Transverse colon (tissue), 4 donors: Measurements from ENCODE around the gene OLFML2A. TPM values are rescaled to one million over a fixed set of nuclear protein-coding genes. Genes with fewer than 3 reads are reported as not detected.
"Not testable (repeated sequence)": the region's sequence is repeated elsewhere in the genome, so short reads cannot be mapped to it uniquely, and the experiment has no call there.

Experiments used
- DNase-seq: peaks from one replicate; pipeline ENCODE4 v3.0.0-alpha.2; 2019
- H3K27ac ChIP-seq, 4 donors: fragments of 200-600 bp; sonication (generic); 2 replicates each; pipeline ENCODE4 v1.5.1; 2016 to 2018; ENCODE audit warnings: inconsistent platforms in 4 of 4
- H3K27me3 ChIP-seq: fragments of 200-600 bp; sonication (generic); 2 replicates; pipeline ENCODE4 v1.5.1; 2017; ENCODE audit warnings: inconsistent platforms
- H3K36me3 ChIP-seq, 4 donors: fragments of 200-600 bp; sonication (generic); 2 replicates each; pipeline ENCODE4 v1.5.1; 2017 to 2019; ENCODE audit warnings: inconsistent platforms in 4 of 4
- H3K4me1 ChIP-seq, 4 donors: fragments of 200-600 bp; sonication (generic); 2 replicates each; pipeline ENCODE4 v1.5.1; 2017 to 2020; ENCODE audit warnings: inconsistent platforms in 4 of 4
- H3K4me3 ChIP-seq, 4 donors: fragments of 200-600 bp; sonication (generic); 1 replicate in 1 of 4; 2 replicates in 3 of 4; pipeline versions ENCODE4 v1.5.1 to v1.6.1; 2017 to 2019; ENCODE audit warnings: inconsistent platforms in 4 of 4
- H3K9me3 ChIP-seq, 2 donors: fragments of 200-600 bp; sonication (generic); 2 replicates each; pipeline ENCODE4 v1.5.1; 2017 to 2019; ENCODE audit warnings: inconsistent platforms in 2 of 2
- EP300 ChIP-seq: sonication (generic); formaldehyde crosslinking; IDR thresholded peaks from one replicate; pipeline ENCODE4 v1.6.1; 2017; ENCODE audit warnings: antibody characterized with exemption, low read depth
- POLR2A ChIP-seq: fragments of 450-650 bp; IDR thresholded peaks from one replicate; pipeline ENCODE4 v1.6.1; 2016; ENCODE audit warnings: antibody characterized with exemption, mild to moderate bottlenecking, moderate library complexity
- POLR2AphosphoS5 ChIP-seq, 3 donors: sonication (generic); formaldehyde crosslinking; IDR thresholded peaks; one replicate each; pipeline ENCODE4 v1.6.1; 2016; ENCODE audit warnings: antibody characterized with exemption in 3 of 3
- WGBS, 2 donors: methylation state at CpG; one replicate each; pipeline ENCODE4 v1.1.5; 2018; ENCODE audit warnings: low coverage in 1 of 2; 5-methylcytosine and 5-hydroxymethylcytosine counted together
- in situ Hi-C, 4 donors: fragments of 200-750 bp; cut with MboI; loops; one replicate each; pipeline versions ENCODE4 v1.15.0 to v1.15.1; 2017; ENCODE audit warnings: low sequenced_read_pairs in 3 of 4, low pct_ligation_motif_present in 1 of 4, low pct_unique_long_range_greater_than_20kb in 1 of 4
- intact Hi-C: fragments of 100-400 bp; cut with DNase I; formaldehyde crosslinking; loops from one replicate; pipeline ENCODE4 v1.15.1; 2023; ENCODE audit warnings: low total_unique reads
- total RNA-seq, 4 donors: library from RNA; depleted of rRNA; stranded (reverse); fragments of >200 nt; gene quantifications; one replicate each; pipeline ENCODE4 v1.1.0, GENCODE V29; 2016
- TF ChIP-seq, protein P1 (sequence below), 5 experiments: fragments of 200-600 bp in 3 of 5; fragments of 450-650 bp in 2 of 5; sonication (generic) in 3 of 5; IDR thresholded peaks; 1 replicate in 2 of 5; 2 replicates in 3 of 5; pipeline ENCODE4 v1.5.1; 2016 to 2017; ENCODE audit warnings: antibody characterized with exemption in 5 of 5, inconsistent platforms in 3 of 5, mild to moderate bottlenecking in 2 of 5, moderate library complexity in 1 of 5

OLFML2A gene
- total RNA-seq, 4 donors from 2014 or later, result 9.4 to 59.1 (median 16.0) TPM

DNA sequence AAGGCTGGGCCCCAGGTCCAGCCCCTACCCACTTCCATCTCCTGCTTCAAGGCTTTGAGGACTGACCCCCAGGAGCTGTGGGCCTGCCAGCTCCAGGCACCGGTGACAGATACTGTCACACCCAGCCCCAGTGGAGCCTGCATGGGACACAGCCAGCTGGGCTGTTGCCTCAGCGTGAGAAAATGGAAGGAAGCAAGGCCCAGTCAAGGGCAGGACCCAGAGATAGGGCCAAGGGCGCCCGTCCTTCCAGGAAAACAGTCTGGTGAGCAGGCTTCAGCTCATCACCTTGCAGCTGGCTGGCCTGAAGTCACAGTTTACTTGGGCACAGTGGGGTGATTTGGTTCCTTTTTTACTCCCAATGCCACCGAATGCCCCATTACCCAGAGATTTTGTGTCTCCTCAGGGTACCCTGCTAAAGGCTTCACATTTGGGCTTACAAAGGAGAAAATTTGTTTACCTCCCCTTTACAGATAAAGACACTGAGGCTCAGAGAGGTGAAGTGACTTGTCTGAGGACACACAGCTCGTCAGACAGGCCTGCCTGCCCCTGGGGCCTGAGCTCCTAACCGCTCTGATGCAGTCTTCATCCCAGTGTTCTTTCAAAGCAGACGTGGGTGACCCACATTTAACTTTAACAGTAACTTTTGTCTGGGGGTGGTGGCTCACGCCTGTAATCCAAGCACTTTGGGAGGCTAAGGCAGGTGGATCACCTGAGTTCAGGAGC is 54.9 kb downstream of the OLFML2A start:
- 78% methylated on average over 9 of the region's 9 CpGs; no CpG with 5 or more reads in 1 of the 2 donors for WGBS, 2 donors
- H3K27me3 ChIP-seq, result no peaks in the 10 kb centered on the region
- H3K27ac ChIP-seq, result peak overlapping the region; percentile 63 to 84 (median 72)
- no peaks in the 10 kb centered on the region for H3K36me3 ChIP-seq
- intact Hi-C loops (no loop called here), in situ Hi-C loops (no loop called here)
- DNase-seq, result no peak
- TF ChIP-seq POLR2A (no peak), POLR2AphosphoS5 (IDR thresholded peaks at IDR 0.05) (no peak), EP300 (no peak)
- TF ChIP-seq, protein P1, sequence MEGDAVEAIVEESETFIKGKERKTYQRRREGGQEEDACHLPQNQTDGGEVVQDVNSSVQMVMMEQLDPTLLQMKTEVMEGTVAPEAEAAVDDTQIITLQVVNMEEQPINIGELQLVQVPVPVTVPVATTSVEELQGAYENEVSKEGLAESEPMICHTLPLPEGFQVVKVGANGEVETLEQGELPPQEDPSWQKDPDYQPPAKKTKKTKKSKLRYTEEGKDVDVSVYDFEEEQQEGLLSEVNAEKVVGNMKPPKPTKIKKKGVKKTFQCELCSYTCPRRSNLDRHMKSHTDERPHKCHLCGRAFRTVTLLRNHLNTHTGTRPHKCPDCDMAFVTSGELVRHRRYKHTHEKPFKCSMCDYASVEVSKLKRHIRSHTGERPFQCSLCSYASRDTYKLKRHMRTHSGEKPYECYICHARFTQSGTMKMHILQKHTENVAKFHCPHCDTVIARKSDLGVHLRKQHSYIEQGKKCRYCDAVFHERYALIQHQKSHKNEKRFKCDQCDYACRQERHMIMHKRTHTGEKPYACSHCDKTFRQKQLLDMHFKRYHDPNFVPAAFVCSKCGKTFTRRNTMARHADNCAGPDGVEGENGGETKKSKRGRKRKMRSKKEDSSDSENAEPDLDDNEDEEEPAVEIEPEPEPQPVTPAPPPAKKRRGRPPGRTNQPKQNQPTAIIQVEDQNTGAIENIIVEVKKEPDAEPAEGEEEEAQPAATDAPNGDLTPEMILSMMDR (IDR thresholded peaks at IDR 0.05), result no peak
- no peak overlapping the region for H3K4me3 ChIP-seq
- H3K9me3 ChIP-seq, result no peaks in the 10 kb centered on the region
- H3K4me1 ChIP-seq, result peaks cover 12 to 23% (median 17%) of the 10 kb centered on the region in 4 donors

DNA sequence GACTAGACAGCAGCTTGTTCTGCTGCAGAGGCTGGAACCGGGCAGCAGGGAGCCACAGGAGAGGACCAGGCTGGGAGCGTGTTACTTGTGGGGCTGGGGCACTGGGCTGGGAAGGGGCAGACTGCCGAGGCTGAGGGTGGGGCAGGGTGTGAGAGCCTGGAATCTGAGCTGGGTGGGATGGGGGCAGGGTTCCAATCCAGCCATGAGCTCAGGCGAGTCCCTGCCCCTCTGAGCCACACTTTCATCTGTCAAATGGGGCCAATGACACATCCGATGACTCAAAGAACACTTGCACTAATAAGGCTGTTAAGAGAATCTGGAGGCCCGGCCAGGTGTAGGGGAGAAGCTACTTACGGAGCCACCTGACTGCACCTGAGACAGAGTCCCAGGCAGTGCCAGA is 57.7 kb downstream of the OLFML2A start:
- in situ Hi-C loops, result no loop called here
- WGBS, 2 donors, result 47% methylated on average over 6 of the region's 7 CpGs; no CpG with 5 or more reads in 1 of the 2 donors
- DNase-seq, result no peak

DNA sequence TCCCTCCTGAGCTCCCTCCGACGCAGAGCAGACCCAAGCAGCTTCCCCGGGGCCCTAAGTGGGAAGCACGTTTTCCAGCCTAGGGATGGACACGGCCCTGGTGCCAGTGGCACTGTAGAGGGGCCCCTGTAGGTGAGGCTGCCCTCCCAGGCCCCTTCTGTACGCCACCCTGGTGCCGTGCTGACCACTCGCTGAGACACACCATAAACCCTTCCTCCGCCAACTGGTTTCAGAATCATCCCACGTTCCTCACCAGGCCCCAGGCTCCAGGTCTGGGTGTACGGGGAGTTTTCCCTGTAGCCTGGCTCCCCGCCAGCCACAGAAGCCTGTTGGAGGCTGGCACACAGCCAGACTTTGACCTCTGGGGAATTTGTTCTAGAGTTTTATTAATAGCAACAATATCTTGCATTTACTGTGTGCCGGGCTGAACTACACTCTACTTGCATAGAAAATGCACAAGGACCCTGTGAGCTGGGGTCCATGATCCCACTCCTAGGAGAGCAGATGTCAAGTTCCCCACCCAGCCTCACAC is 58.2 kb downstream of the OLFML2A start:
- no peak overlapping the region for H3K4me3 ChIP-seq
- in situ Hi-C loops (no loop called here), intact Hi-C loops (no loop called here)
- H3K27me3 ChIP-seq, result no peaks in the 10 kb centered on the region
- TF ChIP-seq POLR2AphosphoS5 (IDR thresholded peaks at IDR 0.05) (no peak), POLR2A (no peak), EP300 (no peak)
- TF ChIP-seq, protein P1 (IDR thresholded peaks at IDR 0.05), result no peak
- 46 to 60% methylated on average over 4 to 13 of the region's 13 CpGs for WGBS, 2 donors
- peak overlapping the region in 3 of 4 donors; percentile 40 to 48 (median 42) for H3K27ac ChIP-seq
- H3K36me3 ChIP-seq, result no peaks in the 10 kb centered on the region
- H3K9me3 ChIP-seq, result no peaks in the 10 kb centered on the region
- peak; percentile 64 for DNase-seq
- H3K4me1 ChIP-seq, result peaks cover 12 to 23% (median 17%) of the 10 kb centered on the region in 4 donors

More for the DNA sequence above, 57.7 kb downstream of the OLFML2A start:
- H3K4me3 ChIP-seq, result no peak overlapping the region
- no peaks in the 10 kb centered on the region for H3K36me3 ChIP-seq
- intact Hi-C loops, result no loop called here
- TF ChIP-seq, protein P1 (IDR thresholded peaks at IDR 0.05), result no peak
- TF ChIP-seq EP300, result no peak
- TF ChIP-seq POLR2AphosphoS5 (IDR thresholded peaks at IDR 0.05), result no peak
- TF ChIP-seq POLR2A, result no peak
- peaks cover 12 to 23% (median 17%) of the 10 kb centered on the region in 4 donors for H3K4me1 ChIP-seq
- H3K27me3 ChIP-seq, result no peaks in the 10 kb centered on the region
- H3K27ac ChIP-seq, result peak overlapping the region in 3 of 4 donors; percentile 40 to 43 (median 42)
- H3K9me3 ChIP-seq, result no peaks in the 10 kb centered on the region

DNA sequence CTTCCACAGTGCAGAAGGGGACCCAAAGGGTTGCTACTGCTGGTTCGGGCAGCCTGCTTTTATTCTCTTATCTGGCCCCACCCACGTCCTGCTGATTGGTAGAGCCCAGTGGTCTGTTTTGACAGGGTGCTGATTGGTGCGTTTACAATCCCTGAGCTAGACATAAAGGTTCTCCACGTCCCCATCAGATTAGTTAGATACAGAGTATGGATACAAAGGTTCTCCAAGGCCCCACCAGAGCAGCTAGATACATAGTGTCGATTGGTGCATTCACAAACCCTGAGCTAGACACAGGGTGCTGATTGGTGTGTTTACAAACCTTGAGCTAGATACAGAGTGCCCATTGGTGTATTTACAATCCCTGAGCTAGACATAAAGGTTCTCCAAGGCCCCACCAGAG is 61.2 kb downstream of the OLFML2A start:
- in situ Hi-C loops, intact Hi-C loops, H3K27me3 ChIP-seq, H3K27ac ChIP-seq, H3K36me3 ChIP-seq, H3K9me3 ChIP-seq, DNase-seq, H3K4me3 ChIP-seq: not testable (repeated sequence)
- WGBS, 2 donors, result 66% methylated on average over 5 of the region's 5 CpGs; no CpG with 5 or more reads in 1 of the 2 donors
- H3K4me1 ChIP-seq, result peaks cover 9 to 13% (median 12%) of the 10 kb centered on the region in 4 donors

DNA sequence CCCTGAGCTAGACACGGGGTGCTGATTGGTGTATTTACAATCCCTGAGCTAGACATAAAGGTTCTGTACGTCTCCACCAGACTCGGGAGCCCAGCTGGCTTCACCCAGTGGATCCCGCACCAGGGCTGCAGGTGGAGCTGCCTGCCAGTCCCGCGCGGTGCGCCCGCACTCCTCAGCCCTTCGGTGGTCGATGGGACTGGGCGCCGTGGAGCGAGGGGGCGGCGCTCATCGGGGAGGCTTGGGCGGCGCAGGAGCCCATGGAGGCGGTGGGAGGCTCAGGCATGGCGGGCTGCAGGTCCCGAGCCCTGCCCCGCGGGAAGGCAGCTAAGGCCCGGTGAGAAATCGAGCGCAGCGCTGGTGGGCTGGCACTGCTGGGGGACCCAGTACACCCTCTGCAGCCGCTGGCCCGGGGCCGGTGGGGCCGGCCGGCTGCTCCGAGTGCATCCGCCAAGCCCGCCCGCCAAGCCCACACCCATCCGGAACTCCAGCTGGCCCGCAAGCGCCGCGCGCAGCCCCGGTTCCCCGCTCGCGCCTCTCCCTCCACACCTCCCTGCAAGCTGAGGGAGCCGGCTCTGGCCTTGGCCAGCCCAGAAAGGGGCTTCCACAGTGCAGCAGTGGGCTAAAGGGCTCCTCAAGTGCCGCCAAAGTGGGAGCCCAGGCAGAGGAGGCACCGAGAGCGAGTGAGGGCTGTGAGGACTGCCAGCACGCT is 61.8 kb downstream of the OLFML2A start:
- Histone ChIP-seq H3K4me3 (peak overlapping the region in 2 of 4 donors; percentile 15 to 22), H3K4me1 (peaks cover 9 to 13% (median 12%) of the 10 kb centered on the region in 4 donors)
- H3K27ac ChIP-seq, DNase-seq, intact Hi-C loops, H3K36me3 ChIP-seq, H3K27me3 ChIP-seq, H3K9me3 ChIP-seq, in situ Hi-C loops: not testable (repeated sequence)
- WGBS, 2 donors, result 64% methylated on average over 13 of the region's 52 CpGs; no CpG with 5 or more reads in 1 of the 2 donors
